COR-L47 (cell line): ENCODE results near the gene ODAD3.
"Not testable (repeated sequence)": the region's sequence is repeated elsewhere in the genome, so short reads cannot be mapped to it uniquely, and the experiment has no call there.

ENCODE experiments used
- DNase-seq: peaks from one replicate; lab custom pipeline; 2025; lab: John Stamatoyannopoulos, UW

ODAD3 gene

DNA sequence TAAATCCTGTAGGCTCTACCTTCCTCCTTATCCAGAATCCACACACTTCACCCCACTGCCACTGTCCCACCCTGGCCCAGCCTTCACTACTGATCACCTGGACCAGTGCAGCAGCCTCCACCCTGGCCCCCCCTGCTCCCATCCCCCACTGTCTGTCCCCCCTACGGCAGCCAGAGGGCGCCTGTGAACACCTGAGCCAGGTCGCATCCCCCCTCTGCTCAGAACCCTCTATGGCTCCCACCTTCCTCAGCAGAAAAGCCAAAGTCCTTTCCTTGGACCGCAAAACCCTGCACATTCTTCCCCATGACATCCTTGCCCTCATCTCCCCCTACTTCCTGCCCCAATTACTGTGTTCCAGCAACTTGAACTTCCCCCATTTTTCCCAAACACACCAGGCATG lies 25.3 kb upstream of the ODAD3 start:
- DNase-seq, result no peak

DNA sequence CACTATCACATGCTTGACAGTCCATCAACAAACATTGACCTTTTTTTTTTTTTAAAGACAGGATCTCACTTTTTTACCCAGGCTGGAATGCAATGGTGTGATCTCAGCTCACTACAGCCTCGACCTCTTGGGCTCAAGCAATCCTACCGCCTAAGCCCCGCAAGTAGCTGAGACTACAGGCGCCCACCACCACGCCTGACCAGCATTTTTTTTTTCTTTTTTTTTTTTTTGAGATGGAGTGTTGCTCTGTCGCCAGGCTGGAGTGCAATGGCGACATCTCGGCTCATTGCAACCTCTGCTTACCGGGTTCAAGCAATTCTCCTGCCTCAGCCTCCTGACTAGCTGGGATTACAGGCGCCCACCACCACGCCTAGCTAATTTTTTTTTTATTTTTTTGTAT lies 24.0 kb upstream of the ODAD3 start:
- not testable (repeated sequence) for DNase-seq

DNA sequence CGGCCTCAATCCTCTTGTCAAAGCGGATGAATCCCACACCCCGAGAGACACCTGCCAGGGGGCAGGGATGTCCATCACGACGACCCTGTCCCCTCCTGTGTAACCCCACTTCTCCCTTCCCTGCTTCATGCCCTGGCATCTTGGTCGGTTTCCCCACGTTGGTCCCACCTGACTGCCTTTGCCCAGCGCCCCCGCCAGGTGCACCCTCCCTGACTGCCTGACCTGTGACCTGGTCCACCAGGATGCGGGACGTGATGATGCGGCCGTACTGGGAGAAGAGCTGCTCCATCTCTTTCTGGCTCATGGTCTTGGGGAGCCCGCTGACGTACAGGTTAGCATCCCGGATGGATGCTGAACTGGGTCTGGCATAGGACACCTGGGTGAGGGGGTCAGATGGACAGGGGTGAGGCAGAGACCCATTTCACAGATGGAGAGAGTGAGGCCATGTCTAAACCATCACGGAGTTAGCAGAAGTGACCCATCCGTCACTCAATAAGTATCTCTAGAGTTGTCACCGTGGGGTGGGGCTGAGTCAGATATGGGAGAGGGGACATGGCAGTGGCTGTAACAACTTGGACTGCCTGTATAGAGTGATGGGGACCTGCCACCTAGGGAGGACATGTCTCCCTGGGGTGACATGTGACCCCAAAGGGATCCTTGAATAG lies 23.4 kb upstream of the ODAD3 start:
- no peak for DNase-seq

DNA sequence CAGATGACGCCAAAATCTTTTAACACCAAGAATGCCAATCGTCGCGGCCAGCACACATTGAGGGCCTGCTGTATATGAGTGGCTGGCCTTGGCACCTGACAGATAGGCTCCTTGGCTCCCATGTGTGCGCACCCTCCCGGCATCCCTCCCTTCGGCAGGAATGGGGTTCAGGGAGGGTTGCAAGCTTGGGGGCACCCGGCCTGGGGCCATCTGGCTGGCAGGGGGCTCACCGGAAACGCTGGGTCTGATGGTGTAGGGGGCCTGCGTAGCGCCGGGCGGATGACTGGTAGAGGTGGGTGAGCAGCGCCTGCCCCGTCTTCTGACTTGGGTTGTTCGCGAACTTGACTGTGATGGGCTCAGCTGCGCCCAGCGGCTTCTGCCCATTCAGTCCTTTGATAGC lies 22.9 kb upstream of the ODAD3 start:
- DNase-seq, result no peak

DNA sequence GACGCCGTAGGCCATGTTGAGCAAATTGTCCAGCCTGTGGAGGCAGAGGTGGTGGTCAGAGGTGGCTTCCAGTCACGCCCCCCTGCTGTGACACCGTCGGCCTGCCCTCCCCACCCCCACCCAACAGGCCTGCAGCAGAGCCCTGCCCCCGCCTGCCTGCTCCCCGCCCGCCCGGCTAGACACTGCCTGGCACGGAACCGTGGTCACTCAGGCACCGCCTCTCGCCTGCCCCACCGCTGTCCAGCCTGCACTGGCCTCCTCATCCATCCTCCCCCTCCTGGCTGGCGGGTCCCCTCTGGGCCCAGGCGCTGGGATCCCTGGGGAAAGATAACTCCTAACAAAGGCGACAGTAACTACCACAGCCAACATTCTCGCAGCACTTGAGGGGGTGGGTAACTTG lies 22.2 kb upstream of the ODAD3 start:
- no peak for DNase-seq

DNA sequence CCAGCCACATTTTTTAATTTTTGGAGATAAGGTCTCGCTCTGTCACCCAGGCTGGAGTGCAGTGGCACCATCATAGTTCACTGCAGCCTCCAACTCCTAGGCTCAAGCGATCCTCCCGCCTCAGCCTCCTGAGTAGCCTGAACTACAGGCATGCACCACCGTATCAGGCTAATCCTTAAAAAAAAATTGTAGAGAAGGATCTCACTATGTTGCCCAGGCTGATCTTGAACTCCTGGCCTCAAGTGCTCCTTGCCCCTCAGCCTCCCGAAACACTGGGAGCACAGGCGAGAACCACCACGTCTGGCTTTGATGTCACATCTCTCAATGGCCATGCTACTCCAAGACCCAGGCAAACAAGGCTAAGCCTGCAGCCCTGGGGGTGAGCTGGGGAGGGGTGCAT lies 21.7 kb upstream of the ODAD3 start:
- DNase-seq, result no peak

DNA sequence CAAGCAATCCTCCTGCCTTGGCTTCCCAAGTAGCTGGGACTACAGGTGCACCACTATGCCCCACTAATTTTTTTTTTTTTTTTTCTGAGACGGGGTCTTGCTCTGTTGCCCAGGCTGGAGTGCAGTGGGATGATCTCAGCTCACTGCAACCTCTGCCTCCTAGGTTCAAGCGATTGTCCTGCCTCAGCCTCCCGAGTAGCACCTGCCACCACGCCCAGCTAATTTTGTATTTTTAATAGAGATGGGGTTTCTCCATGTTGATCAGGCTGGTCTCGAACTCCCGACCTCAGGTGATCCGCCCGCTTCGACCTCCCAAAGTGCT lies 20.3 kb upstream of the ODAD3 start:
- DNase-seq, result not testable (repeated sequence)

DNA sequence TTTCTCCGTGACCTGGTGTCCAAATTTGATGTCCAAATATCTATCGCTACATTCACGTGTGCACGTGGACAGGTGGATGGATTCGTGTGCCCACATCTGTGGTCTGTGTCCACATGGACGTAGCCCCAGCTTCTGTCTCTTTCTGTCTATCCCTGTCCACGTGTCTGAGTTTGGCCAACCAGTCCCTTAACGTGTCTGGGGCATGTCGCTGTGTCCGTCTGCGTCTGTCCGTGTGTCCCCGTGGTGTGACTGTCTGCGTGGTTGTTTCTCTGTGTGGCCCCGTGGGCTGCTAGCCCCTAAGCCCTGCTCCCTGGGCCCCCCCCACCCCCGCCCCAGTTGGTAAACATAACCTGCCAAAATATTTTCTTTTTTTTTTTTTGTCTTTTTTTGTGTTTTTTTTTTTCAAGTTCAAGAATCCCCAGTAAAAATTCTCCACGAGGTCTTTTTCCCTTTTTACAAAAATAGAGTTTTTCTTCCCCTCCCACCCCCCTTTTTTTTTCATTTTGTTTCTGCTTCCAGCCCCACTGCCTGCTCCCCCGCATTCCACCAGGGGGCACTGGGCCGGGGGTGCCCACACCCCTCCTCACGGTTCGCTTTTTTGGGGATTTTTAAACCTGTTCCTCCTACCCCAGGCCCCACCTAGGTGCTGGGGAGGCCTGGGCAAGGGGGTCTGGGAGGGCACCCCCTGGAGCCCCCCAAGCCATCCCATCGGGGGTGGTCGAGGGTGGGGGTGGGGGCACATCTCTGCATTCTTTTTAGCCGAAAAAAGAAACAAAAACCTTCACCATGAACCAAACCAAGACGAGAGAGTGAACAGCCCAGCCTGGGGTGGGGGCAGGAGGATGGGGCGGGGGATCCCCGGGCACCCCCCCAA lies 18.8 kb upstream of the ODAD3 start:
- no peak for DNase-seq

DNA sequence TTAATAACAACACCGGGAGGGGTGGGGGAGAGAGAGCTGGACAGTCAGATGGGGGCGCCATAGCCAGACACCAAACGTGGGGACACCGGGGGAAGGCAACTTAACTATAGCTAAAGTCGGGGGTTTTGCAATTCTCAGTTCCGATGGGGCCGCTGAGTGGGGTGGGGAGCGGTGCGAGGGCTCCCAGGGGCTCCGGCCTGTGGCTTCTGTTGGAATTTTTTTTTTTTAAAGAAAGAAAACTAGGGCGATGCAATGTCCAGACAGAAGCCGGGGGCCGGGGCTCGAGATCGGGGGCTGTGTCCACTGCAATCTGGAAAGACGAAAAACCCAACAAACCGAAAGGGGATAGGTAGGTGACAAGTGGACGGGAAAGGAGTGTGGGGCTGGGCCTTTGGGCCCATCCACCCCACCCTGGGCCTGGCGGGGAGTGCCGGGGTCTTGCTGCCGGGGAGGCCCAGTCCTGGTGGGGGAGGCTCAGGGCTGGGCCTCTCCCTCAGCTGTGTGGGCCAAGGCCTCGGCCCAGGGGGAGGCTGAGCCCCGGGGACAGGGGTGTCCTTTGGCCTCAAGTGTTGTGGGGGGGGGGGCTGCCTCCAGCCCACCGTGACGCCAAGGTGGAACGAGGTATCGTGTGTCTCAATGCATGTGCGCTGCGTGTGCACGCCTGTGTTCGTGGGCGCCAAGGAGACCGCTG lies 17.8 kb upstream of the ODAD3 start:
- no peak for DNase-seq

DNA sequence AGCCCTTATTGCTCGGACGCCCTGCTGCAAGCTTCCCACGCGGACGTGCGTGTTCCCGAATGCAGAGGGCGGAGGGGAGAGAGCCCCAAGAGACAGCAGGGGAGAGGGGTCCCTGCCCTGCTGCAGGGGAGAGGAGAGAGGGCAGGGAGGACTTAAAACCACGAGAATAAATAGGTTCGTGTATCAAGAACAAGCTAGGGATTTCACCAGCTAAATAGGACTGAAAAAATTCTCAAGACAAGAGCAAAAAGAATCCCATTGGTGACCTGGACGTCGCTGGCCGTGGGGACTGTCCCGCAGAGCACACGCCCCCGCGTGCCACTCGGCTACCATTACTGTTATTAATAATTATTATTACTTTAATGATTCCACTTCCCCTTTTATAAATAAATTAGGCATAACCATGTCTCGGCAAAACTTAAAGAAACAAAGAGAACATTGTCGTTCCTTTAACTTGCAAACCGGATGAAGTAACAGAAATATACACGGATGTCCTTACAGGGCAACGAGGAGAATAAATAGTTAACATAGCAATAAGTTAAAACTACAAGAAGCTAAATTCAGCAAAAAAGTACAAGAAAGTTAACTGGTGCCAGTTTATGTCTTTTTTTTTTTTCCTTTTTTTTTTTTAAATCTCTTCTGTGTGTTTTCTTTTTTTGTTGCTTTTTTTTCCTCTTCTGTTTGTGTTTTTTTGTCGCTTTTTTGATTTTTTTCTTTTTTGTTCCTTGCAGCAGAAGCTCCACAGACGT lies 17.1 kb upstream of the ODAD3 start:
- no peak for DNase-seq

DNA sequence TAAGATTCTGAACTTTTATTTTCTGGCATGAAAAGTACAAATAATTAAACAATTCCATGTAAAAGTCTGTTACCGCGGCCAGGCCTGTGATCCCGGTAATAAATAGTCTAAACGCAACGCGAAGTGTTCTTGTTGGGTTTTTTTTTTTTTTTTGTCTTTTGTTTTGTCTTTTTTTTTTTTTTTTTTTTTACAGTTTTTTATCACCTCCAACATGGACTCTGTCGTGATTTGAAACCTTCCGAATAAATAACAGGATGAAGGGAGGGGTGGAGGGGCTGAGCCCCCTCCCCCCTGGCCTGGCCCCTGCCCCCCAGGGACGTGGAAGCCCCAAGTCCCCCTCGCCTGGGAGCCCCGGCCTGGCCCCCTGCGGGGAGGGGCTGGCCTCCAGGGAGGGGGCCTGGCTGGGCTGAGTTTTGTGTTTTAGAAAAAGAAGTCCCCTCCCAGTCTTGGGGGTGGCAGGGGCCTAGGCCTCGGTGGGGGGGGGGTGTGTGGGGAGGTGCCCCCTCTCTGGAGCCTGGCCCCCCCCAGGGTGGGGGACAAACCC lies 16.5 kb upstream of the ODAD3 start:
- DNase-seq, result no peak

DNA sequence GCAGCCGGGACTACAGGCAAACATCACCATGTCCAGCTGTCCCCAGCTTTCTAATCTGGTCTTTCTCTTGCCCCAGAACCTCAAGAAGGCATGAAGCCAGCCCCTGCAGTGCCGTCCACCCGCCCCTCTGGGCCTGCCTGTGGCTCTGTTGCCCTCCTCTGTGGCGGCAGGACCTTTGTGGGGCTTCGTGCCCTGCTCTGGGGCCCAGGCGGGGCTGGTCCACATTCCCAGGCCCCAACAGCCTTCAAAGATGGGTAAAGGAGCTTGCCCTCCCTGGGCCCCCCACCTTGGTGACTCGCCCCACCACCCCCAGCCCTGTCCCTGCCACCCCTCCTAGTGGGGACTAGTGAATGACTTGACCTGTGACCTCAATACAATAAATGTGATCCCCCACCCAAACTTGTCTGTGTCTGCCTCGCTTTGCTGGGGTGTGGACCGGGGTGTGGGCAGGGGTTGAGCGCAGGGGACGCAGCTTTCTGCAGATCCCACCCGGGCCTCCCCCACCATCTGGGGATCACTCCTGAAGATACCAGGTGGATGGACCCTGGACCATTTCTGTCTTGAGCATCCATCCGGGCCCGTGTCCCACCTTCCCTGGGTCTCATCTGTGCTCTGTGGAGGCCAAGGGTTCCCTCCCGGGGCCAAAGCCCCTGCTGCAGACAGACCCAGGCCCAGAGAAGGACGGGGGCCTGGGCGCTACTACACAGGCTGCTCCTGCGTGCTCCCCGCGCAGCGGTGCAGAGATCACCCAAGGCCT lies 15.8 kb upstream of the ODAD3 start:
- DNase-seq, result no peak

DNA sequence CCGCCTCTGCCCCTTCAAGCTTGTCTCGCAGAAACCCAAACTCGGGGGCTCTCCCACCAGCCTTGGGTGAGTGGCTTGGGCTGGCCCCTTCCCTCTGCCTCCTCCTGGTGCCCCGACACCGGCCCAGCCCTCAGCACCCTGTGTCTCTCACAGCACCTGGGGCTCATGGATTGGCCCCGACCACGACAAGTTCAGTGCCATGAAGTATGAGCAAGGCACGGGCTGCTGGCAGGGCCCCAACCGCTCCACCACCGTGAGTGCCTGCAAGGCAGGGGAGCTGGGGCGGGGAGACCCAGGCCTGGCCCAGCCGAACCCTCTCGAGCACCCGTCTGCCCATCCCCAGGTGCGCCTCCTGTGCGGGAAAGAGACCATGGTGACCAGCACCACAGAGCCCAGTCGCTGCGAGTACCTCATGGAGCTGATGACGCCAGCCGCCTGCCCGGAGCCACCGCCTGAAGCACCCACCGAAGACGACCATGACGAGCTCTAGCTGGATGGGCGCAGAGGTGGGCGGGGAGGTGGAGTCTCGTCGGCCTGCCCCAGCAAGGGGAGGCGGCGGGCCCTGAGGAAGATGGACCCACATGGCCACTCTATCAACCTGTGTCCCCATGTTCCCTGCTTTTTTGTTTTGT lies 14.1 kb upstream of the ODAD3 start:
- DNase-seq, result no peak

DNA sequence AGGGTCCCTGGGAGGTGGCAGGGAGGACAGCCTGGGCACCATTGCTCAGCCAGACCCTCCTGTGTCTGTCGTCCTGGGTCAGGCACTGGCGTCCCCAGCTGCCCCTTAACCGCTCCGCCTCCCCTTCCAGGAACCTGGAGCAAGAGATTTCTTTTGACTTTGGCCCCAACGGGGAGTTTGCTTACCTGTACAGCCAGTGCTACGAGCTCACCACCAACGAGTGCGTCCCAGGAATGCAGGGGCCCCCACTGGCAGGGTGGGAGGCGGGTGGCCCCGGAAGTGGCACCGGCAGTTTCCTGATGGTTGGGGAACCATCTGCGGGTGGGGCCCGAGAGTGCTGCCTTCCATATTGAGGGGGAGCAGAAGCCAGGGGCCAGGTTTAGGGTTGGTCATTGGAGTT lies 13.5 kb upstream of the ODAD3 start:
- DNase-seq, result no peak

DNA sequence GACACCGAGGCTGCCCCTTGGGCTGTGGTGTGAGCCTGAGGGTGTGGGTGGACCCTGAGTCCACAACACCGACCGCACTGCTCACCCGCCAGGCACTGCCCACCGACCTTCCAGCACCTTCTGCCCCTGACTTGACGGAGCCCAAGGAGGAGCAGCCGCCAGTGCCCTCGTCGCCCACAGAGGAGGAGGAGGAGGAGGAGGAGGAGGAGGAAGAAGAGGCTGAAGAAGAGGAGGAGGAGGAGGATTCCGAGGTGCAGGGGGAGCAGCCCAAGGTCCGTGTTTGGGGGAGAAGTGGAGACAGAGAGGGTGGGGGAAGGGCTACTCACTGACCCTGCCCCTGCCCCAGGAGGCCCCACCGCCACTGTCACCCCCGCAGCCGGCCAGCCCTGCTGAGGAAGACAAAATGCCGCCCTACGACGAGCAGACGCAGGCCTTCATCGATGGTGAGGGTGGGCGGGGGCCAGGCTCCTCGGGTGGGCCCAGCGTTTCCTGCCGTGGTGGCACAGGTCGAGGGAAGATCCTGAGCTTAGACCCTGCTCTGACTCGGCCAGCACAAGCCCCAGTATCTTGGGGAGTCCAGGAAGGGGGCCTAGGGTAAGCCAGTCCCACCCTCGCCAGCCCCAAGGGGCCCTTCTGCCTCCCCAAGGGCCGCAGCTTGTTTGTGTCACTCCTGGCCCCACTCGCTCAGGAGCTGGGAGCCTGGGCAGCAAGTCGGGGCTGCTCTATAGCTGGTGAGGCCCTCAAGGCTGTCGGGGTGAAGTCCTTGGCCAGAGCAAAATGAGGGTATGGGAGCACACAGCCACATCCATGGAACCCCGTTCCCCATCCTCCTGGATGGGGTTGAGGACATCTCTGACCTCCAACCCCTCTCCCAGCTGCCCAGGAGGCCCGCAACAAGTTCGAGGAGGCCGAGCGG lies 12.7 kb upstream of the ODAD3 start:
- DNase-seq, result no peak

DNA sequence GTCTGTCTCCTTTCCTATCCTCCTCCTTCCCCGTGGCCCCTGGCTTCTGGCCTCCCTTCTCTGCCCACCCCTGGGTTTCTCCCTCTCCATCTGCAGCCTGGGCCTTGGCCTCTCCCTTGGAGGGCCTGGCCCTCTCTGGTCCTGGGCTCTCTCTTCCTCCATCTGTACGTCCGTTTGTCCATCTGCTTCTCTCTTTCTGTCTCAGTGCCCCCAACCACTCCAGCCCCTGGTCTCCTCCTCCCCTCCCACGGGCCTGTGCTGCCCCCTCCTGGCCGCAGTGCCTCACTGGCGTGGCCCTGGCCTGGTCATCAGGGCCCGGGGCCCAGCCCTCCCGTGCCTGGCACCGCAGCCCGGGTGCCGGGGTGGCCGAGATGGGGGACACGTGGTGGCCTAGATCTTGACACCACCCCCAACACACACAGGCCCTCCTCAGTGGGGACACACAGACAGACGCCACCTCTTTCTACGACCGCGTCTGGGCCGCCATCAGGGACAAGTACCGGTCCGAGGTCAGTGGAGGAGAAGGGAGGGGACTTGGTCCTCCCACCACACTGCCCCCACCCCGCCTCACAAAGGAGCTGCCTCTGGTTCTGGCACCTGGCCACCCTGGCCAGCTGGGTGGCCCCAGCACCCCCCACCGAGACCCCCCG lies 11.9 kb upstream of the ODAD3 start:
- DNase-seq, result peak; percentile 22

DNA sequence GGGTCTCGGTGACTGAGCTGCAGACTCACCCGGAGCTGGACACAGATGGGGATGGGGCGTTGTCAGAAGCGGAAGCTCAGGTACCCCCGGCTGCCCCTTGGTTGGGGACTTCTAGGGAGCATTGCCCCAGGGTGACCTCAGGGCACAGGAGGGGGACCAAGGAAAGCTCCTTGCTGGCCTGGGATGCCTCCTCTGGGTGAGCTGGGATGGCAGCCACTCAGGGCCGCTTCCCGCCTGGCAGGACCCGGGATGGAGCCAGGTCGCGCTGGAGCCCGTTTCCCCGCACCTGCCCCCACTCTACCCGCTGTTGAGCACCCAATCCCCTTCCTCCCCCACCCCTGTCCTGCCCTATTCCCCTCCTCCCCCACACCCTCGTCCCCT lies 11.3 kb upstream of the ODAD3 start:
- no peak for DNase-seq

DNA sequence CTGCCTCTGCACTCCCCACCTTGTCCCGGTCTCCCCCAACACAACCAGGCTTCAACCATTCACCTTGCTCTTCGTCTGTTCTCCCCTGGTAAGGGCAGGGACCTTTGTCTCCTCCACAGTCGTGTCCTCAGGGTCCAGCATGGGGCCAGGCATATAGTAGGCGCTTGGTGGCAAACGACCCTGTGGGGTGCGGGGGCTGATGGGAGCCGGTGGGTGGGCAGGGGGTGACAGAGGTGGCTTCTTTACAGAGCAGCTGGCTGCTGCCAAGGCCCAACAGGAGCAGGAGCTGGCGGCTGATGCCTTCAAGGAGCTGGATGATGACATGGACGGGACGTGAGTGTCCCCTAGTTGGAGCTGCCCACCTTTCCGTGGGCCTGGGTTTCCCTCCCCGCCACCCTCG lies 10.2 kb upstream of the ODAD3 start:
- no peak for DNase-seq

DNA sequence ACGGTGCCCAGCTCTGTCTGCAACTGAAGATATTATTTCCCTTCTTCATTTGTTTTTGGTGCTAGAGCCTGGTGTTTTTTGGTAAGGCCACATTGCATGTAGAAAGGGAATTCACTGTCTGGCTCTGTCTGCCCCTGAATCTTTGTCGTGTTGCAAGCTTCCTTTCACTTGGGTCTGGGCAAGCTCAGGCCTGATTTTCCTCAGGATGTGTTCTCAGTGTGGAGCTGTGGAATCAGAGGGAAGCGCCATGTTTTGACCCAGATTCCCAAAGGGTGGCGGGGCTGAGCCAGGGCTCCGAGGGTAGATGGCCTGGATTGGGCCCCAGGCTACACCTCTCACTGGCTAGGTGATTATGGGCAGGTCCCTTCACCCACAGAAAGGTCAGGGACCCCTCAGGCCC lies 9.1 kb upstream of the ODAD3 start:
- DNase-seq, result no peak
